GM12878 (cell line): Measurements from ENCODE around the gene GPC5. TPM values are rescaled to one million over a fixed set of nuclear protein-coding genes. Genes with fewer than 3 reads are reported as not detected.

Experiments
- ATAC-seq: fragments of 200-7000 bp; cut with Tn5 transposase; 3 replicates; pipeline ENCODE4 v1.9.1; 2020; ENCODE audit warnings: mild to moderate bottlenecking, moderate library complexity
- BruUV-seq: library from RNA; stranded (reverse); fragments of 400-500 nt; replicated peaks from 2 replicates; lab custom pipeline; 2021; lab: Mats Ljungman, UMichigan
- CTCF ChIA-PET: fragments of 300-600 bp; sonication (Branson Sonifier 250); formaldehyde crosslinking; extraction: SDS; loops from one replicate; lab custom pipeline; 2021; ENCODE audit warnings: inconsistent platforms; lab: Yijun Ruan, JAX
- POLR2A ChIA-PET: fragments of 350-600 bp; formaldehyde crosslinking; extraction: SDS; loops from one replicate; lab custom pipeline; 2021; ENCODE audit warnings: inconsistent platforms; lab: Charles Lee
- RAD21 ChIA-PET: fragments of 300-600 bp; sonication (Branson Sonifier 250); formaldehyde crosslinking; loops from one replicate; lab custom pipeline; 2023; ENCODE audit warnings: antibody characterized with exemption; ENCODE audit not compliant: unreplicated experiment; lab: Charles Lee
- SMC1A ChIA-PET: fragments of 300-600 bp; sonication (Branson Sonifier 250); formaldehyde crosslinking; loops from one replicate; lab custom pipeline; 2023; ENCODE audit not compliant: unreplicated experiment, uncharacterized antibody; lab: Charles Lee
- DNase-seq: peaks from one replicate; pipeline ENCODE4 v3.0.0-alpha.2; 2011; ENCODE audit warnings: low read depth, low spot score
- FAIRE-seq: peaks from 3 replicates; lab custom pipeline; 2011; peaks lifted over from hg19 to GRCh38; lab: Jason Lieb, UNC
- H2AFZ ChIP-seq: 2 replicates; pipeline ENCODE4 v1.6.0; 2011; ENCODE audit warnings: low read depth, low read length, control low read depth; ENCODE audit not compliant: control insufficient read depth
- H3K27ac ChIP-seq: 2 replicates; pipeline ENCODE4 v1.5.1; 2011; ENCODE audit warnings: control low read depth; ENCODE audit not compliant: control insufficient read depth, insufficient read depth
- H3K27me3 ChIP-seq, 2 experiments: replicated peaks in 1 of 2; 2 replicates each; pipeline versions ENCODE4 v1.6.0 to v1.6.1; 2011; ENCODE audit warnings: low read length in 1 of 2; ENCODE audit not compliant: control insufficient read depth in 2 of 2, insufficient read depth in 2 of 2
- H3K36me3 ChIP-seq, 2 experiments: 2 replicates each; pipeline ENCODE4 v1.5.1; 2011; ENCODE audit warnings: low read length in 1 of 2; ENCODE audit not compliant: control insufficient read depth in 2 of 2, insufficient read depth in 2 of 2
- H3K4me1 ChIP-seq: 2 replicates; pipeline ENCODE4 v1.6.1; 2011; ENCODE audit warnings: mild to moderate bottlenecking, low read length, moderate library complexity, mixed read lengths; ENCODE audit not compliant: control insufficient read depth, insufficient read depth
- H3K4me2 ChIP-seq: 2 replicates; pipeline ENCODE4 v1.6.0; 2011; ENCODE audit warnings: control low read depth; ENCODE audit not compliant: control insufficient read depth, insufficient read depth
- H3K4me3 ChIP-seq: fragments of 200-600 bp; sonication (generic); 2 replicates; pipeline ENCODE4 v1.5.1; 2016
- H3K79me2 ChIP-seq: 2 replicates; pipeline ENCODE4 v1.6.0; 2011; ENCODE audit warnings: low read length; ENCODE audit not compliant: control insufficient read depth, insufficient read depth
- H3K9ac ChIP-seq: 2 replicates; pipeline ENCODE4 v1.8.0; 2011; ENCODE audit warnings: low read length, control low read depth, mixed read lengths; ENCODE audit not compliant: control insufficient read depth, insufficient read depth
- H3K9me3 ChIP-seq: replicated peaks from 3 replicates; pipeline ENCODE4 v1.5.1; 2011; ENCODE audit warnings: mild to moderate bottlenecking, low read length; ENCODE audit not compliant: control insufficient read depth, insufficient read depth
- H4K20me1 ChIP-seq: 2 replicates; pipeline ENCODE4 v1.6.0; 2011; ENCODE audit not compliant: control insufficient read depth, insufficient read depth
- CUX1 ChIP-seq: IDR thresholded peaks from 2 replicates; pipeline ENCODE4 v1.6.1; 2012; ENCODE audit warnings: improper control_type of control experiment, low read depth, low read length; ENCODE audit not compliant: insufficient replicate concordance
- EP300 ChIP-seq, 2 experiments: fragments of 150-350 bp in 1 of 2; IDR thresholded peaks; 2 replicates each; pipeline ENCODE4 v1.6.1; 2011 to 2012; ENCODE audit warnings: low read depth in 2 of 2, low read length in 2 of 2, borderline replicate concordance in 1 of 2, improper control_type of control experiment in 1 of 2, inconsistent platforms in 1 of 2; ENCODE audit not compliant: control insufficient read depth in 1 of 2
- HDAC2 ChIP-seq: fragments of 200-600 bp; sonication (generic); IDR thresholded peaks from 2 replicates; pipeline ENCODE4 v1.6.1; 2017
- JUND ChIP-seq: IDR thresholded peaks from 2 replicates; pipeline ENCODE4 v1.6.1; 2012; ENCODE audit warnings: low read depth, mild to moderate bottlenecking, low read length, improper control_type of control experiment, moderate library complexity
- NBN ChIP-seq: fragments of 450-650 bp; IDR thresholded peaks from 2 replicates; pipeline ENCODE4 v1.6.1; 2016
- NFXL1 ChIP-seq: fragments of 450-650 bp; IDR thresholded peaks from 2 replicates; pipeline ENCODE4 v1.6.1; 2017; ENCODE audit warnings: antibody characterized with exemption, mild to moderate bottlenecking, borderline replicate concordance
- NFYB ChIP-seq: IDR thresholded peaks from 2 replicates; pipeline ENCODE4 v1.6.1; 2011; ENCODE audit warnings: low read depth, mild to moderate bottlenecking, low read length, improper control_type of control experiment, moderate library complexity; ENCODE audit not compliant: insufficient read depth
- POLR2A ChIP-seq: IDR thresholded peaks from 2 replicates; pipeline ENCODE4 v1.6.1; 2011; ENCODE audit warnings: low read depth, mild to moderate bottlenecking, low read length
- SMARCA5 ChIP-seq: fragments of 450-650 bp; IDR thresholded peaks from 2 replicates; pipeline ENCODE4 v1.6.1; 2017; ENCODE audit warnings: mild to moderate bottlenecking
- WGBS: methylation state at CpG from one replicate; pipeline ENCODE4 v1.1.6; 2016; ENCODE audit warnings: low lambda C conversion rate; ENCODE audit not compliant: insufficient replicate concordance, insufficient coverage; ENCODE audit errors: missing lambda C conversion rate; 5-methylcytosine and 5-hydroxymethylcytosine counted together
- in situ Hi-C: fragments of 300-500 bp; cut with MboI; formaldehyde crosslinking; loops from 9 replicates; pipeline ENCODE4 v1.14.3; 2018; ENCODE audit warnings: mixed read lengths
- intact Hi-C: fragments of 100-400 bp; cut with micrococcal nuclease; formaldehyde crosslinking; loops from one replicate; pipeline ENCODE4 v1.14.2; 2022; ENCODE audit not compliant: unreplicated experiment
- polyA plus RNA-seq, 11 experiments: library from polyadenylated mRNA; depleted of rRNA in 4 of 11; unstranded in 6 of 11; stranded (reverse) in 5 of 11; fragments of >200 nt; fragmentation: Nextera tagmentation in 4 of 11; fragmentation: Illumina TruSeq in 1 of 11; extraction: Ambion mirVana in 4 of 11; extraction: Trizol in 1 of 11; gene quantifications; 1 replicate in 1 of 11; 2 replicates in 10 of 11; pipeline versions ENCODE4 v1.2.1 to v1.2.3, GENCODE V29; 2011 to 2016; ENCODE audit warnings: inconsistent platforms in 2 of 11, missing spikeins in 2 of 11, low read depth in 1 of 11
- total RNA-seq, 4 experiments: library from RNA; depleted of rRNA in 3 of 4; stranded (reverse); fragments of >200 nt in 3 of 4; fragmentation: Illumina TruSeq in 1 of 4; extraction: Trizol in 1 of 4; gene quantifications; 2 replicates each; pipeline versions ENCODE4 v1.2.1 to v1.2.3, GENCODE V29; 2013 to 2021
- TF ChIP-seq, protein P1 (sequence below): IDR thresholded peaks from 2 replicates; pipeline ENCODE4 v1.6.1; 2011; ENCODE audit warnings: low read depth, mild to moderate bottlenecking, low read length, moderate library complexity, borderline replicate concordance; ENCODE audit errors: extremely low read depth

The GPC5 gene
- total and polyA plus RNA-seq, 10 of the 15 experiments (the other 5 are each of a cell fraction or from before 2014, with no cell fraction given), result 0.05 to 0.87 (median 0.44) TPM; not detected in 1

DNA sequence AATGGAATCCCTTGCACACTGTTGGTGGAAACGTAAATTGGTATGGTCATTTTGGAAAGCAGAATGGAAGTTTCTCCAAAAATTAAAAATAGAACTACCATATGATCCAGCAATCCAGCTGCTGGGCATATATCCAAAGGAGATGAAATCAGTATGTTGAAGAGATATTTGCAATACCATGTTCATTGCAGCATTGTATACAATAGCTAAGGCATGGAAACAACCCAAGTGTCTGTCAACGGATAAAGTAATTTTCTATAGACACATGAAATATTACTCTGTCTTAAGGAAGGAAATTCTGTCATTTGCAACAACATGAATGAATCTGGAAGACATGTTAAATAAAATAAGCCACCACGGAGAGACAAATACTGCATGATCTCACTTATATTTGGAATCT is 124.7 kb downstream of the GPC5 start:
- WGBS, result 35% methylated on average over 3 of the region's 3 CpGs

More for the DNA sequence above, 124.7 kb downstream of the GPC5 start:
- ChIA-PET RAD21 (no interaction called here), CTCF (no interaction called here), POLR2A (no interaction called here), SMC1A (no interaction called here)
- intact Hi-C loops (no loop called here), in situ Hi-C loops (no loop called here)
- Histone ChIP-seq H3K27ac (no peak overlapping the region), H3K79me2 (no peaks in the 10 kb centered on the region), H3K27me3 (no peaks in the 10 kb centered on the region), H4K20me1 (no peaks in the 10 kb centered on the region), H3K4me3 (no peak overlapping the region), H3K4me1 (no peaks in the 10 kb centered on the region), H3K9me3 (no peaks in the 10 kb centered on the region; the same call in 2 of the 3 replicates), H2AFZ (no peak overlapping the region), H3K36me3 (no peaks in the 10 kb centered on the region), H3K4me2 (no peak overlapping the region), H3K9ac (no peak overlapping the region)
- DNase-seq, result no peak
- BruUV-seq, result no TSS peak
- no peak for ATAC-seq
- no peak for TF ChIP-seq SMARCA5
- no peak for TF ChIP-seq JUND
- TF ChIP-seq NFYB, result no peak
- no peak for TF ChIP-seq CUX1
- no peak for TF ChIP-seq NFXL1
- no peak for TF ChIP-seq NBN
- TF ChIP-seq EP300 (IDR thresholded peaks at IDR 0.05; ENCODE audit: borderline replicate concordance in 1 of 2, control insufficient read depth in 1 of 2, low read depth in 2 of 2, low read length in 2 of 2), result no peak
- no peak for TF ChIP-seq POLR2A
- TF ChIP-seq HDAC2, result no peak
- TF ChIP-seq, protein P1, sequence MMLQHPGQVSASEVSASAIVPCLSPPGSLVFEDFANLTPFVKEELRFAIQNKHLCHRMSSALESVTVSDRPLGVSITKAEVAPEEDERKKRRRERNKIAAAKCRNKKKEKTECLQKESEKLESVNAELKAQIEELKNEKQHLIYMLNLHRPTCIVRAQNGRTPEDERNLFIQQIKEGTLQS, result no peak
- FAIRE-seq, result no peak
